ENCODE data around the gene SGCA.

The SGCA gene

GRCh38 chr17:50149417-50150353 is 16.1 kb upstream of the SGCA start:
- peak; percentile 60 for DNase-seq

- DNase-seq: no peak
These were observed 15.3 kb upstream of the SGCA start, which contains the start of gene PPP1R9B for GRCh38 chr17:50150354-50151040. TSS of gene PPP1R9B (minus strand) at chr17:50150677. CDS start at chr17:50150513, 164 bp downstream.

GRCh38 chr17:50151041-50151936 is 14.5 kb upstream of the SGCA start:
- peak; percentile 91 for DNase-seq

- peak; percentile 63 for DNase-seq
These were observed 13.8 kb upstream of the SGCA start for GRCh38 chr17:50151937-50152547.

GRCh38 chr17:50152736-50153135 is 13.1 kb upstream of the SGCA start:
- no peak for DNase-seq

- DNase-seq: no peak
These were observed 11.9 kb upstream of the SGCA start for GRCh38 chr17:50153650-50154575.

- no peak for DNase-seq
These were observed 11.2 kb upstream of the SGCA start for GRCh38 chr17:50154604-50155003.

GRCh38 chr17:50155115-50155819 is 10.5 kb upstream of the SGCA start:
- DNase-seq: no peak

- peak; percentile 47 for DNase-seq
These were observed 7.9 kb upstream of the SGCA start for GRCh38 chr17:50157891-50158290.

GRCh38 chr17:50161023-50161910 is 4.5 kb upstream of the SGCA start:
- DNase-seq: peak; percentile 96

GRCh38 chr17:50161911-50162288 is 3.9 kb upstream of the SGCA start:
- DNase-seq: no peak

GRCh38 chr17:50162466-50163254 is 3.1 kb upstream of the SGCA start:
- no peak for DNase-seq

- DNase-seq: no peak
These were observed 1.7 kb upstream of the SGCA start for GRCh38 chr17:50163843-50164696.

- DNase-seq: no peak
These were observed 1.2 kb upstream of the SGCA start for GRCh38 chr17:50164697-50164988.

- DNase-seq: no peak
These were observed 739 bp upstream of the SGCA start for GRCh38 chr17:50165066-50165465.

GRCh38 chr17:50165466-50165865 is 339 bp upstream of the SGCA start:
- no peak for DNase-seq

- DNase-seq: no peak
These were observed 845 bp downstream of the SGCA start for GRCh38 chr17:50166518-50167181.
